ENCODE data around the gene GSDME. TPM values are rescaled to one million over a fixed set of nuclear protein-coding genes. Genes with fewer than 3 reads are reported as not detected.

GSDME gene
- total RNA-seq, 4 donors from 2014 or later = 0.87 to 16.3 (median 10.4) TPM

- TF ChIP-seq, protein P1, sequence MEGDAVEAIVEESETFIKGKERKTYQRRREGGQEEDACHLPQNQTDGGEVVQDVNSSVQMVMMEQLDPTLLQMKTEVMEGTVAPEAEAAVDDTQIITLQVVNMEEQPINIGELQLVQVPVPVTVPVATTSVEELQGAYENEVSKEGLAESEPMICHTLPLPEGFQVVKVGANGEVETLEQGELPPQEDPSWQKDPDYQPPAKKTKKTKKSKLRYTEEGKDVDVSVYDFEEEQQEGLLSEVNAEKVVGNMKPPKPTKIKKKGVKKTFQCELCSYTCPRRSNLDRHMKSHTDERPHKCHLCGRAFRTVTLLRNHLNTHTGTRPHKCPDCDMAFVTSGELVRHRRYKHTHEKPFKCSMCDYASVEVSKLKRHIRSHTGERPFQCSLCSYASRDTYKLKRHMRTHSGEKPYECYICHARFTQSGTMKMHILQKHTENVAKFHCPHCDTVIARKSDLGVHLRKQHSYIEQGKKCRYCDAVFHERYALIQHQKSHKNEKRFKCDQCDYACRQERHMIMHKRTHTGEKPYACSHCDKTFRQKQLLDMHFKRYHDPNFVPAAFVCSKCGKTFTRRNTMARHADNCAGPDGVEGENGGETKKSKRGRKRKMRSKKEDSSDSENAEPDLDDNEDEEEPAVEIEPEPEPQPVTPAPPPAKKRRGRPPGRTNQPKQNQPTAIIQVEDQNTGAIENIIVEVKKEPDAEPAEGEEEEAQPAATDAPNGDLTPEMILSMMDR (IDR thresholded peaks at IDR 0.05) = no peak
- TF ChIP-seq POLR2A (IDR thresholded peaks at IDR 0.05) = no peak
- Histone ChIP-seq H3K9me3 (no peaks in the 10 kb centered on the region), H3K27ac (no peak overlapping the region), H3K36me3 (no peaks in the 10 kb centered on the region), H3K4me1 (no peaks in the 10 kb centered on the region), H3K4me3 (no peak overlapping the region), H3K27me3 (no peaks in the 10 kb centered on the region)
- 45 to 76% methylated on average over 2 to 3 of the region's 3 CpGs for WGBS, 2 donors
- no peak for DNase-seq
- intact Hi-C loops (cut with DNase I) = no loop called here
Measured at GRCh38 chr7:24703296-24703695, 54.0 kb downstream of the GSDME start.

GRCh38 chr7:24702755-24703154 is 54.5 kb downstream of the GSDME start:
- no peak for DNase-seq
- no peak for TF ChIP-seq POLR2A (IDR thresholded peaks at IDR 0.05)
- TF ChIP-seq, protein P1 (IDR thresholded peaks at IDR 0.05) = no peak
- H3K9me3 ChIP-seq = no peaks in the 10 kb centered on the region
- no peak overlapping the region for H3K4me3 ChIP-seq
- intact Hi-C loops (cut with DNase I) = no loop called here
- H3K27ac ChIP-seq = no peak overlapping the region
- no peaks in the 10 kb centered on the region for H3K36me3 ChIP-seq
- H3K27me3 ChIP-seq = no peaks in the 10 kb centered on the region
- H3K4me1 ChIP-seq = no peaks in the 10 kb centered on the region
- WGBS, 2 donors = 13 to 77% methylated on average over 1 to 2 of the region's 2 CpGs

DNA sequence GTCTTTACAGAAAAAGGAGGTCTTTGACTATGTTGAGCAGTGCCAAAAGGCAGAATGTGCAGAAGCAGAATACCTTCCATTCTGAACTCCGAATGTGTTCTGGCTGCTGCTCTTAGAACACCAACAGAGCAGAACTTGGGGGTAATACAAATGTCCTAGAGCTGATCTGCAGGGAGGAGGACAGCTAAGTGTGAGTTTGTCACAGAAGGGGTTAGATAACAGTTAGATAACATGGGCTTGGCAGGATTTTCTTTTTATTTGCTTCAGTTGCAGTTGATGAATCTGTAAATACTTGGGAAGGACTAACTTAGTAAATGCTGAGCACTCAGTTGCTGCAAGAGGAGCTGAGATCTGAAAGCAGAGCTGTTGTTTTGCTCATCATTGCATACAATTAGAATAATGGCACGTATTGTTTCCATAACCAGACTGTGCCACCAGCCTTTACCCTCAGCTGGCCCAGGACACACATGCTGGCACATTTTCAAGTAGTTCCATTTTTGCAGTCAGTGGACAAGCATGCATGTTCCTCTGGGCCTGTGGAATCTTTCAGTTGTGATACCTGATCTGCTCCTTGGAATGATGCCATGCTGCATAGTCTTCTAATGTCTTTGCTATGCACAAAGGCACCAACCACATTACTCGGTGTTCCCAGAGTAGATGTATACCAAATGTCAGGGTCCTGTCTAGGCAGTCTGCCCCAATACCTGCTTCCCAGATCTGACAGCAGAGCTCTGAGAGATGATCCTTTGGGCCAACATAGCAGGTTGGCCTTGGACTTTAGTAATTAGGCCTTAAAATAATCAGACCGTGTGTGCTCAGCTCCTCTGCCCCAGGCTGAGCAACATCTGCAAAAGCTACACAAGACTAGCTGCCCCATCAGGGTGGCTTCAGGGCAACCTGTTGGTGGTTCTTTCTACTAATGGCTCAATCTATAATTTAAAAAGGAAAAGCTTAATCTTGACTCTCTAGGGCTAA is 55.7 kb downstream of the GSDME start:
- no peak for TF ChIP-seq POLR2A (IDR thresholded peaks at IDR 0.05)
- TF ChIP-seq, protein P1 (IDR thresholded peaks at IDR 0.05) = no peak
- intact Hi-C loops (cut with DNase I) = no loop called here
- DNase-seq = no peak
- no peak overlapping the region for H3K4me3 ChIP-seq
- no peak overlapping the region for H3K27ac ChIP-seq
- H3K9me3 ChIP-seq = no peaks in the 10 kb centered on the region
- no peaks in the 10 kb centered on the region for H3K4me1 ChIP-seq
- no peaks in the 10 kb centered on the region for H3K36me3 ChIP-seq
- 53 to 80% methylated on average over 4 of the region's 4 CpGs for WGBS, 2 donors
- H3K27me3 ChIP-seq = no peaks in the 10 kb centered on the region

DNA sequence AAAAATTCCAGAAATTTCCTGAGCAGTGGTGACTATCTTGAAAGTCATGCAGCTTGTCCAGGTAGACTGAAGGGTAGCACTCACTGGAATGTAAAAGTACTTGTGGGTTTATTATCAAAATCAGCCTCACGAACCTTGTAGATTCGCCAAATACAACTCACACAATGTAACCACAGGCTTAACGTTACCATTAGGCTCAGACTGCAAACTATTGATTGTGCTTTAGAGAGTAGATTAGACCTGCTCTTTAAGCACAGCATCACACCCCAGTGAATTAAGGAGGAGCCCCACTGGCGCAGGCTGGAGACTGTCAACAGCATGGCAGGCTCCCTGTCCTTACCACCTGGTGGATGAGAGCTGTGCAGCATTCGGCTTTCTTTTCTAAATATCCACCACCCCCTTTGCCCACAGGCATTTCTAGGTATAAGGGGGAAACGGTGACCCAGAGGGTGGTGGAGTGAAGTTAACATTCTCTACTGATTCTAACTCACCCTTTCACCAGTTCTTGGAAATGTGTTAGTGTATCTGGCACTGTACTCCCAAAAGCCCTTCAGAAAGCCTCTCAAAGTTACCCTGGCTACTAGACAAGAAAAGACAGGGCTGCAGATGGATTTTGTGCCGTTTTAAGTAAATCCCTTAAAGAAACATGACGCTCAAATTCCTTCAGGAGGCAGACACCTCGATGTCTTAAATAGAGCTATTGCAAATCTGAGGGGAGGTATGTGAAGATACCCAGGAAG is 56.6 kb downstream of the GSDME start:
- no peaks in the 10 kb centered on the region for H3K27me3 ChIP-seq
- no peak for DNase-seq
- H3K27ac ChIP-seq = no peak overlapping the region
- no peaks in the 10 kb centered on the region for H3K9me3 ChIP-seq
- intact Hi-C loops (cut with DNase I) = no loop called here
- no peaks in the 10 kb centered on the region for H3K4me1 ChIP-seq
- TF ChIP-seq, protein P1 (IDR thresholded peaks at IDR 0.05) = no peak
- TF ChIP-seq POLR2A (IDR thresholded peaks at IDR 0.05) = no peak
- no peaks in the 10 kb centered on the region for H3K36me3 ChIP-seq
- no peak overlapping the region for H3K4me3 ChIP-seq
- 57 to 59% methylated on average over 8 to 9 of the region's 9 CpGs for WGBS, 2 donors
